HT1080 (cell line): ENCODE results near the gene IGFLR1. TPM values are rescaled to one million over a fixed set of nuclear protein-coding genes. Genes with fewer than 3 reads are reported as not detected.

Experiments
- DNase-seq: peaks from one replicate; pipeline ENCODE4 v3.0.0-alpha.2; 2015; ENCODE audit warnings: low read depth
- total RNA-seq: library from RNA; depleted of rRNA; stranded (reverse); fragments of >200 nt; shearing (Covaris generic); gene quantifications from 2 replicates; pipeline ENCODE4 v1.2.3, GENCODE V29; 2014

The IGFLR1 gene
- total RNA-seq, 1 experiment from 2014 or later, result 2.9 TPM

DNA sequence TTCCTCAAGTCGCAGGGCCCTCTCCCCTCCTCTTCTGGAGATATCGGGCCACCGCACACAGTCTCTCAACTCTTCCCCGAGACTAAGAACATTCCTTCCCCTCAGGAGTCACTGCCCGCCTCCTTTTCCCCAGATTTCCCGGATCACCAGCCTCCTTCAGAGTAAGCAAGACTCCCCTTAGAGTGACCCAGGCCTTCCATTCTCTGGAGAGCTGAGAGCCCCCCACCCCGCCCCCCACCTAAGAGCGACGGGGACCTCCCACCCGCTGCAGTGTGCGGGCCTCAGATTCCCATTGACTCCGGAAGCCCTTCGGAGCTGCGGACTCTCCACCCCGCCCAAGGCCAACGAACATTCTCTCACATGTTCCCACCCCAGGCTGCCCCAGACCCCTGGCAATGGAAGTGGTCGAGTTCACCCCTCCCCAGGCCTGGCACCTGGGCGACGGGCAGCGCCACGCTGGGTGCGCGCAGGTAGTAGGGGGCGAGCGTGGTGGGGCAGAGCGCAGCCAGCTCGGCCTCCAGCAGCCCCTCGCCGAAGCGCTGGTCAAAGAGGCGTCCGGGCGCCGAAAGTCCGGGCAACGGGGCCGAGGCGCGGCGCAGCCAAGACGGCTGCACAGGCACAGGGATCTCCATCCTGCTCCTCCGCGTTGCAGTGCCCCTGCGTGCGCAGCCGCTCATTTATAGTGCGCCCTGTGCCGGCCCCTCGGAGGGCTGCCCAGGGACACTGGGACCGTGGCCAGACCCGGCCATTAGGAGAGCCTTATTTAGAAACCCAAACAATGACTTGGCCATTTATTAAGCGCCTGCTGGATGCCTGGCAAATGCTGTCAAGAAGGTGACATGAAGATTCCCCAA lies 14.4 kb upstream of the IGFLR1 start, which contains the start of gene HSPB6:
TSS of gene HSPB6 (minus strand) at position 653 of the 854 bp plus-strand sequence. CDS start at position 632, 21 bp downstream.
- no peak for DNase-seq

DNA sequence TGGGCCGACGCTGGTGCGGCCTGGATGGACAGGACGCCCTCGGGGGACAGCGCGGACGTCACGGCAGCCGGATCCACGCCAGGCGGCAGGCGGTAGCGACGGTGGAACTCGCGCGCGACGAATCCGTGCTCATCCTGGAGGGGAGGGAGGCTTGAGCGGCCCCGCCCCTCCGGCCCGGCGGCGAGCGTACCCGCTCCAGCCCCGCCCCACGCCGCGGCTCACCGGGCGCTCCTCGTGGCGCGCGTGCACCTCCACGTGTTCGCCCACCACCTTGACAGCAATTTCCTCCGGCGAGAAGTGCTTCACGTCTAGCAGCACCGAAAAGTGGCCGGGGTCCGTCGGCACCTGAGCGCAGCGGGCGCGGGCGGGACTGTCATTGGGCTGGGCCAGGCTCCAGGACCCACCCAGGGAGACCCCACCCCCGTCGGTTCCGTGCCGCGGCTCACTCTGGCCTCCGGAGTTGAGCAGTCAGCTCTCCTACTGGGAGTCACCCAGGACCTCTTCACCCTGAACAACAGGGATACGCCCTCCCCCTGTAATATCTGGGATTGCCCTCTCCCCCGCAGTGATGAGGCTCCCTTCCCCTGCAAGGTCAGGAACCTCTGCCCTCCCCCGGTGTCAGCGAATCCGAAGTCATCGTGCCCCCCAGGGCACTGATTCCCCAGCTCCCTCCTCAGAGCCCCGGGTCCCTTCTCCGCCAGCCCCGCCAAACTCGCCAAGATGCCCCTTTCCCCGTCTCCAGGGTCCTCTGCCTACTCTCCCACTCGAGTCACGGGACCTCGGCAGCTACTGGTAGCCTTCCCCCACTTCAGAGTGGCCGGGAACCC lies 13.5 kb upstream of the IGFLR1 start:
- no peak for DNase-seq

DNA sequence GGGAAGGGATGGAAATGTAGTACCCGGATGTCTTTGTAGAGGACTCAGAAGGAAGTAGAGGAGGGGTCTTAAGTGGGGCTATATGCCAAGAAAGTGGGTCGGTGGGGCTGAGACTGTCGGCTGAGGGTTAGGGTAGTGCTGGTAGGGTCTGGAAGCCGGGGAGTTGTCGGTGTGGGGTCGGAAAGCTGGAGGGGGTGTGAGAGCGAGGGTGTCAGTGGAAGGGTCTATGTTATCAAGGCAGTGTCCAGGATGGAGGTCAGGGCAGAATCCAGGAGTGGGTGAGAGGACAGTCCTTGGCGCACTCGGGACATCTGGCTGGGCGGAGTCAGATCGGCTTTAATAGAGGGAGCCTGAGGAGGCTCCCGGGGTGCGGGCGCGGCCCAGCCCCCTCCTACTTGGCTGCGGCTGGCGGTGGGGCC lies 12.9 kb upstream of the IGFLR1 start:
- no peak for DNase-seq

DNA sequence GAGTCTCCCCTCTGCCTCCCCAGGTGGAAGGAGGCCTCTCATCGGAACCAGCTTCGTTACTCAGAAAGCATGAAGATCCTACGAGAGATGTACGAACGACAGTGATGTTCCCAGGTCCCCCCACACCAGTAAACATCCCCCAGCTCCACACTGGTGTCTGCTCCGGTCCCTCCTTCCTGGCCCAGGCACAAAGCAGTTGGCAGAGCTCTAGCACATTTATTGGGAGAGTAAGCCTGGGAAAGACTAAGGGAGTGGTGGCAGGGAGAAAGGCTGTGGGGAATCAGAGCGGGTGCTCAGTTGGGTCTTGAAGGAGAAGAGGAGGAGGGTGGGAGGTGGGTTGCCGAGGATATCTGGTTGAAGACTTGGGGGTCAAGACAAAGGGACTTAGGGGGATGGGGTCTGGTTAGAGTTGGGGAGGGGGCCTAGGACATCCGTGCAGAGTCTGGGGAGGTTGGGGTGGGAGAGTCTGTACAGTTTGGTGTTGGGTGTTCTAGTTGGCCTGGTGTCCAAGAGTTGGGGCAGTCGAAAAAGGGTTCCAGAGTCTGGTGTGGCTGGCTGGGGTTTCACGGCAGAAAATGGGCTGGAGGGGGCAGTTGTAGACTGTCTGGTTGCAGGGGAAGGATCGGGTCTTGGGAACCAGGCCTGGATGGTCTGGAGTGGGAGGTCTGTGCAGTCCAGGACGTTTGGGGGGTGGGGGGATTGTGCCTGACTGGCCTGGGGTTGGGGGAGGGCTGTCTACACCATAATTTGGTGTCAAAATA lies 12.3 kb upstream of the IGFLR1 start:
- no peak for DNase-seq

DNA sequence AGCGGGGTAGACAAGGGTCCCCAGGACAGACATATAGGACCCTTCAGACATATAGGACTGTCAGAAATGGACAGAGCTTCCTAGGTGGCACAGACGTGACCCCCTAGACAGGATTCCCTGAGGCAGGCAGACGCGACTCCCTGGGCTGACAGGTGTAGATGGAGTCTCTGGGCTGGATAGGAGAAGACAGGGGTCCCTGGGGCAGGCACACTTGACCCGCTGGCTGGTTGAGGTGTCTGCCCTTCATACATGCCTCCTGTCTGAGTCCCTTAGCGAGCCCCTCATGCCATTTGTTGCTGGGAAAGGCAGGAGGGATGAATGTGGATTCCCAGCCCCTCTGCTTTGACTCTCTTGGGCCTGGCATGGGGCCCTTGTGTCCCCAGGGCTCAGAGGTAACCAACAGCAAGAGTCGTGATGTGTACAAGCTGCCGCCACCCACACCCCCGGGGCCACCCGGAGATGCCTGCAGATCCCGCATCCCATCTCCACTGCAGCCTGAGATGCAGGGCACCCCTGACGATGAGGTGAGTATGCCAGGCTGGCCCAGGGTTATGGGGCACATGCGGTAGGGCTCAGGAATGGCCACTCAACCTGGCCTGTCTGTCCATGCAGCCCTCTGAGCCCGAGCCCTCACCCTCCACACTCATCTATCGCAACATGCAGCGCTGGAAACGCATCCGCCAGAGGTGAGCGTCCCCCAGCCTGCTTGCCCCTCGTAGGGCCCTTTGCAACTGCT lies 11.6 kb upstream of the IGFLR1 start:
- no peak for DNase-seq

DNA sequence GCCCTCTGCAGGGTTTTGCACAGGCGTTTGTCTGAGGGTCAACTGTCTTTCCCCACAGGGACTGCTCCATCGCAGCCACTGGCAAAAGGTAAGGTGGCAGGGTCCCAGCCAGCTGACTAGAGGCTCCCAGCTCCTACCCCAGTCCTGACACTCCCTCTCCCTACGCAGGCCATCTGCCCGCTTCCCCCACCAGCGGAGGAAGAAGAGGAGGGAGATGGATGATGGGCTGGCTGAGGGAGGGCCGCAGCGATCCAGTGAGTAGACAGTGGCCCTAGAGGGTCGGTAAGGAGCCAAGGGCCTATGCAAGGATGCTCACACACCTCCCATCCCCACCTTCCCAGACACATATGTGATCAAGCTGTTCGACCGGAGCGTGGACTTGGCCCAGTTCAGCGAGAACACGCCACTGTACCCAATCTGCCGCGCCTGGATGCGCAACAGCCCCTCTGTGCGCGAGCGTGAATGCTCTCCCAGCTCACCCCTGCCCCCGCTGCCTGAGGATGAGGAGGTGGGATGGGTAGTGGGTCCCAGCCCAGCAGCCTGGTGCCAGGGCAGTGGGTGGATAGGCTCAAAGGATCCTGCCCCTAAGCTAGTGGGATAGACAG lies 10.6 kb upstream of the IGFLR1 start:
- DNase-seq, result no peak

DNA sequence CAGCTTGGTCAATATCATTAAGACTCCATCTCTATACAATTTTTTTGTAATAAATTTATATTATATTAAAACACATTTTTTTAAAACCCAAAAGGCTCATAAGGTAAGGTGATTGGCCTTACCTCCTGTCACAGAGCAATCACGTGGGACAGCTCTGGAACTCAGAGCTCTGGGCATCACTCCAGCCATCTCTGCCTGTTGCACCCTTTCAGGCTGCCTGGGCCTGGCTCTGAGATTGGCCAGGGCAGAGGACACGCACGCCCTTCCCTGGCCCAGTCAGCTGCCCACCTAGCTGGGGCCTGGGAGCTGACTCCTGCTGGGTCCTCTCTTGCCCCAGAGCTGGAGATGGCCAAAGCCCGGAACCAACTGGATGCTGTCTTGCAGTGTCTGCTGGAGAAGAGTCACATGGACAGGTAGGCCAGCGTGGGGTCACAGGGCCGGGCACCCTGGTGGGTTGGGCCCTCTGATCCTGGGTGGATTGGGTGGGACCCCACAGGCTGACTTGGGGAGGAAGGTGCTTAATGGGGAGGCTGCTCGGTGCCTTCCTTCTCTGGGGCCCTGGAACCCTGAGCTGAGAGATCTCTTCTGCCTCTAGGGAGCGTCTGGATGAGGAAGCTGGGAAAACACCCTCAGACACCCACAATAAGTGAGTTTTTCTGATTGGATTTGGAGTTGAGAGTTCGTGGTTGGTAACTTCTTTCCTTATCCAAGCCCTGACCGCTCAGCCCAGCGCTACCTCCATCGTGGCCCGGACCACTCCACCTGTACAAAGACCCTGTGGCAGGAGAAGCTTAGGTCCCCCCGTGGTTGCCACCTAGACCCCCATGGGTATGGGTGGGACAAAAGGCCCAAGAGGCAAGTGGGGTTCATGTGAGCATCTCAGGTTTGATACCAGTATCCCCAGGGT lies 9.8 kb upstream of the IGFLR1 start:
- DNase-seq, result no peak

DNA sequence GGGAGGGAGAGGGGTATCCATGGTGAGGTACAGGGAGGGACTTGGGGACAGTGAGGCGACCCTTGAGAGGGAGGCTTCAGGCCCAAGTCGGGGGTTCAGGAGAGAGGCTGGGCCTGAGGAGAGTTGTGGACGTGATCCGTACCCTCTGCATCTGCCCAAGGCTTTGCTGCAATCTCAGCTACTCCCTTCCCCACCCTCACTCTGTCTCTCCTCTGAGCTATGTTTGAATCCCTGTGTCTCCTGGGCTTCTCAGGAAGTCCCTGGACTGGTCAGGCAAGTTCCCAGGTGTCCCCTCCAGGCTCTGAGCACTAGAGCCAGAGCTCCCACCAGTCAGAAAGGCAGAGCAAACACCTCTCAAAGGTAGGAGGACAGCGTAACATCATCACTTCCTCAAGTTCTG lies 7.9 kb upstream of the IGFLR1 start:
- DNase-seq, result no peak

DNA sequence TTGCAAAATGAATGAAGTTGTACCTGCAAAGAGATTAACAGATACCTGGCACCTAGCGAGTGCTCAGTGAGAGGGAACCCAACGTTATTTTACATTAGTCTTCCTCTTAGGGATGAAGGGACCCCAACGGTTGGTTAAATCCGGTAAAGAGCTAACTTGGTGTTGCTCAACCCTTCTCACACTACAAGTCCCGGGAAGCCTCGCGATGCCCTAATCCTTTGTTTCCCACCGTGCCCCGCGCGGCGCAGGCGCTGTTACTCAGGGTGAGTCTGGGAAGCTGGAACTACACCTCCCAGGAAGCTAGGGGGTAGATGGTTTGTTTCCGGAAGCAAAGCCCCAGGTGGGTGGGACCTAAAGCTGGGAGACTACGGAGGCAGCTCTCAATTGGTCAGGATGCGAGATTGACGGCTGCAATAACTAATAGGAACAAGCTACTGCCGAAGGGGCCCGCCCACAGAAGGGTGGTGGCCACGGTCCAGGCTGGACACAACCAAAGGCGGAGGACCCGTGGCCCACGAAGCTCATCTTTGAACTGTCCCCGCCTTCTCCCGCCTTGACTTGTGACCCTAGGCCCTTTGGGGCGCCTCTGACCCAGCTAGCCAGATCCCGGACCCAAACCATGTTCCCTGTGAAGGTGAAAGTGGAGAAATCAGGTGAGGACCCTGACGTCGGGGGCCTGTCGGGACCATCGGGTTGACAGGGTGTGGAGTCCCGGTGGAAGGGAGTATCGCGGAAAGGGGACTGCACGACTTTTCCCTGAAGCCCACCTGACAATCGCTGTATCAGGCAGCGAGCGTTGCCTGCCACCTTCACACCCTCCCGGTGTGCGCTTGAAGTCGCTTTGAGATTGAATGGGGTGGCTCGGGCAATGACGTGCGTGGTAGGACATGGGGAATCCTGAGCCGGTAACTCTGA lies 6.1 kb upstream of the IGFLR1 start, which contains the start of gene LIN37:
TSS of gene LIN37 (plus strand) at position 471 of the 915 bp plus-strand sequence. CDS start at position 620, 149 bp downstream.
- DNase-seq, result peak; percentile 99

DNA sequence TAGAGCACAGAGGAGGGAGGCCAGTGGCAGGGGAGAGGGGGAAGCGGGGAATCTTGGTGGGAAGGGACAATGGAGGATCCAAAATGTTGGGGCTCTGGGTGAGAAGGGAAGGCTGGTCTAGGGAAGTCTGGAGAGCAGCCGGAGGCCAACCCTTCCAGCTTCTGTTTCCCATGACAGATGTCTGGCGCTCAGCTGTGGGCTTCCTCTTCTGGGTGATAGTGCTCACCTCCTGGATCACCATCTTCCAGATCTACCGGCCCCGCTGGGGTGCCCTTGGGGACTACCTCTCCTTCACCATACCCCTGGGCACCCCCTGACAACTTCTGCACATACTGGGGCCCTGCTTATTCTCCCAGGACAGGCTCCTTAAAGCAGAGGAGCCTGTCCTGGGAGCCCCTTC lies 4.3 kb upstream of the IGFLR1 start:
- no peak for DNase-seq

DNA sequence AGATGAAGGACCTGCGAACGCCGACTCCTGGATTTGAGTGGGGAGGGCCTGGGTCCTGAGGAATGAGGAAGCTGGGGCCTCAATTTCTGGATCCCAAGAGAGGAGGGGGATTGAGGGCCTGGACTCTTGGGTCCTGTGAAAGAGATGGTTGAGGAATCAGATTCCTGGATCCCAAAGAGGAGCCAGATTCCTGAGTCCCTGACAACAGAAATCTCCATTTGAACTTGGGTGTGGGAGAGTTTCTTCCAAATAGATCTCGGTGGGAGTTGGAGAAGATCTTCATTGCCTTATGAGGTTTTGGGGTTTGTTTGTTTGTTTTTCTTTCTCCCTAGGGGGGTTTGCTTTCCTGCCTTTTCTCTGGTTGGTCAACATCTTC lies 3.8 kb upstream of the IGFLR1 start:
- no peak for DNase-seq

DNA sequence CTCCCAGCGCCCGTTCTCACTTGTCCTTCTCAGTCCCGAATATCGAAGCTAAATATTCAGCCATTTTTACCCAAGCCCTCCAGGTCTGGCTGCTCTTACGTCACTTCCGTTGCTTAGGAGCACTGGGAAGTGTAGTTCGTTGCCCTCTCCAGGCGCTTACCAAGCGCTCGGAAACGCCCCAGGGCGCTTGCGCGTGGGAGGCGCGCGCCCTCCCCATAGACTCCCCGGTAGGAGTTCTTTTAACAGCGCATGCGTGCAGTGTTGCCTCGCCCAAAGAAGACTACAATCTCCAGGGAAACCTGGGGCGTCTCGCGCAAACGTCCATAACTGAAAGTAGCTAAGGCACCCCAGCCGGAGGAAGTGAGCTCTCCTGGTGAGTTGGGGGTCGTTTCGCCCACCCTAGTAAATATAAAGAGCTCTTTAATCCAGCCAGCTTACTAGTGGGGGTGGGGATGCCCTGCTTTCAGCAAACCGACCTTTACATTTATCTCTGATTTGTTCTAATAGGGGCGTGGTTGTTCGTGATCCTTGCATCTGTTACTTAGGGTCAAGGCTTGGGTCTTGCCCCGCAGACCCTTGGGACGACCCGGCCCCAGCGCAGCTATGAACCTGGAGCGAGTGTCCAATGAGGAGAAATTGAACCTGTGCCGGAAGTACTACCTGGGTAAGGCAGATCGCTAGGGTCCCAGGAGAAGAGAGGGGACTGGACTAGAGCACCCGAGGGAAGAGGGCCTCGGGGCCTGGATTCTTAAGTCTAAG lies 3.3 kb upstream of the IGFLR1 start, which contains the start of the genes PSENEN and U2AF1L4:
TSS of gene PSENEN (plus strand) at position 324 of the 759 bp plus-strand sequence. CDS start at position 604, 280 bp downstream.
TSS of gene U2AF1L4 (minus strand) at position 91 of the 759 bp plus-strand sequence. CDS start at position 64, 27 bp downstream.
- peak; percentile 99 for DNase-seq

DNA sequence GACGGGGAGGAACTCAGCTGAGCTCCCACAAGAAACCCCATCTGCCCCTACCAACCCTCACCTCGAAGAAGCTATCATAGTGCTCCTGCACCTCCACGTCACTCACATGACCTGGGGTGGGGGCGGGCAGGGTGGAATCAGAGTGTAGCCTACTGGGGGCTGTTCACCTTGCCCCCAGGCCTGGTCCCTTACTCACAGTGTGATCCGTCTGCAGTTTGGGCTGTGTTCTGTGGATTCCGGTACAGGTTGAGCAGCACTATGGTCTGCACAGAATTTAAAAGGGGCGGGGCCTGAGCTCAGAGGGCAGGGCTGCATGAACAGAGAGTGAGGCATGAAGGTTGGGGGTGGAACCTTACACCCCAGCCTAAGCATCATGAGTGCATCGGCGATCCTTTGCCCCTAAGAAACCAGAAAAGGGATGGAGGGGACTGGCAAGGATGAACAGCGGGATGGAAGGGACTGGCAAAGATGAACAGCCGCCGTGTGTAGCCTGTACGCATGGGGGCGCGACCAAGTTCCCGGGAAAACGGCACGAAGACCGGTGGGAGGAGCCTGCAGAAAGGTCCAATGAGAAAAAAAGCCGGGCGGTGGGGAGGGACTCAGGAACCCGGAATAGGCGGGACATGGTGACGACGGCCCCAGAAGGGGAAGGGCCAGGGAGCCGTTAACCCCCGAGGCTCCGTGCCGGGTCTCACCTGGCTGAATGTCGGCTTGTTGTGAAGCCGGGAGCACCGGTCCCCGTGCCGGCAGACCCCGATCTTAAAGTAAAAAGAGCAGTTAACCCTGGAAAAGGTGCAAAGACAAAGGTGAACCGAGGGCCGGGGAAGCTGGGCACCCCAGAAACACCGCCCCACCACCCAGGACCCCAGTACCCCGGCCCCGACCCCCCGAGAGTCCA lies 2.4 kb upstream of the IGFLR1 start:
- DNase-seq, result peak; percentile 91

DNA sequence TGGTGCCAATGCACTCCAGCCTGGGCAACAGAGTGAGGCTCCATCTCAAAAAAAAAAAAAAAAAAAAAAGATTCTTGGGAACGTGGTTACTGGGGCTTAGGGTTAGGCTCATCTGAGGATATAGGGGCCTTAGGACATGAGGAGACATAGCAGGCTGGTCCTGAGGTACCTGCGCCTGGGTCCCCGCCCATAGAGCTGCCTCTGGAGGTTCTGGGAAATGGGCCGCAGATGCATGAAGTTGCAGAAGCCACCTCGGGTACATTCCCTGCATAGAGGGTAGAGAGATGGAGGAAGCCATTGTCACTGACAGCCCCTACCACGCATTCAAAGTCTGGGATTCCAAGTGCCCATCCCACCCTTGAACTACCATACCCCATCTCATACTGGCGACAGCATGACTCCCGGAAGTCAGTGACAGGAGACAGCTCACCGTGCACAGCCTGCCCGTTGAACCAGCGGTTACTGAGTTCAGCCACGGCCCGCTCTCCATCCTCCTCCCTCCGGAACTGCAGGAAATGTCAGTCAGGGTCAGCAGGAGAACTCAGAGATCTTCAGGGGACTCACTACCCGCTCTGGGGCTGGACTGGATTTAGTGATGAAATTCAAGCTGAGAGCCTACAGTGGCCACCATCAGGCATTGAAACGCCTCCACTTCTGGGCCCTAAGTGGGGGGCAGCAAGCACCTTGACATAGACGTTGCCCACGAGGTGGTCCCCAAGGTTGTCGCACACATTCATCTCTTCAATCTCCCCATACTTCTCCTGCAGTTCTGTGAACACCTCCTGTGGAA lies 1.6 kb upstream of the IGFLR1 start:
- no peak for DNase-seq

DNA sequence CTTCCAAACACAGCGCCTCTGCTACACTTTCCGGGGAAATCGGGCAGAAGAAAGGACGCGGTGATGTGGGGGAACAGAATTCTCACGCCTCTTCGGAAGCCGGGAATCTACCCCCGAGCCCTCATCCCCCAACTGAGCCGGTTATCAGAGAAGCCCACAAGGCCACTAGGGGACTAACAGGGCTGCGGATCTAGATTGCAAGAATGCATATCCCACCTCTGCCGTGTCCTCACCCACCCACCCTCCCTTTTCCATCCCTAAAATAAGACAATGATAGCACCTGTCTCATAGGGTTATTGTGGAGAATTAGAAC lies 1.1 kb downstream of the IGFLR1 start:
- no peak for DNase-seq
